ENCODE results near the gene CEP164.

DNA sequence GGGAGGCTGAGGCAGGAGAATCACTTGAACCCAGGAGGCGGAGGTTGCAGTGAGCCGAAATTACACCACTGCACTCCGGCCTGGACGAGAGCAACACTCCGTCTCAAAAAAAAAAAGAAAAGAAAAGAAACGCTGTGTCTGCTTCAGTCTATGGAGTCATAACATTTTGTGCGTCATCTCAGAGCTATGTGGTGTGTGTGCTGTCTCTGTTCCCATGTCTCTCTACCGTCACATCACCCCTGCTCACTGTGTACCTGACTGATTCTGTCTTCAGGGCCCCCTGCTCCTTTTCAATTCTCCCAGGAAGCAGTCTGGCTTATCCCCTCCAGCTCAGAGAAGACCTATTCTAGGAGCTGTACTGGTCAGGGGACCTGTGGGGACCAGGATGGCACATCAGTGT, 29.5 kb upstream of the CEP164 start:
- TF ChIP-seq, protein P1, sequence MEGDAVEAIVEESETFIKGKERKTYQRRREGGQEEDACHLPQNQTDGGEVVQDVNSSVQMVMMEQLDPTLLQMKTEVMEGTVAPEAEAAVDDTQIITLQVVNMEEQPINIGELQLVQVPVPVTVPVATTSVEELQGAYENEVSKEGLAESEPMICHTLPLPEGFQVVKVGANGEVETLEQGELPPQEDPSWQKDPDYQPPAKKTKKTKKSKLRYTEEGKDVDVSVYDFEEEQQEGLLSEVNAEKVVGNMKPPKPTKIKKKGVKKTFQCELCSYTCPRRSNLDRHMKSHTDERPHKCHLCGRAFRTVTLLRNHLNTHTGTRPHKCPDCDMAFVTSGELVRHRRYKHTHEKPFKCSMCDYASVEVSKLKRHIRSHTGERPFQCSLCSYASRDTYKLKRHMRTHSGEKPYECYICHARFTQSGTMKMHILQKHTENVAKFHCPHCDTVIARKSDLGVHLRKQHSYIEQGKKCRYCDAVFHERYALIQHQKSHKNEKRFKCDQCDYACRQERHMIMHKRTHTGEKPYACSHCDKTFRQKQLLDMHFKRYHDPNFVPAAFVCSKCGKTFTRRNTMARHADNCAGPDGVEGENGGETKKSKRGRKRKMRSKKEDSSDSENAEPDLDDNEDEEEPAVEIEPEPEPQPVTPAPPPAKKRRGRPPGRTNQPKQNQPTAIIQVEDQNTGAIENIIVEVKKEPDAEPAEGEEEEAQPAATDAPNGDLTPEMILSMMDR (IDR thresholded peaks at IDR 0.05) = no peak
- TF ChIP-seq EP300 (IDR thresholded peaks at IDR 0.05; ENCODE audit: low read depth) = no peak
- no peak for TF ChIP-seq POLR2A (IDR thresholded peaks at IDR 0.05)
- no peak for TF ChIP-seq POLR2AphosphoS5 (IDR thresholded peaks at IDR 0.05)

All from transverse colon (tissue), 4 donors.